ENCODE results near the gene IFIT5.
"Not testable (repeated sequence)": the region's sequence is repeated elsewhere in the genome, so short reads cannot be mapped to it uniquely, and the experiment has no call there.

The IFIT5 gene

GRCh38 chr10:89414146-89414878, at the start of gene IFIT5:
IFIT5 (plus strand) TSS chr10:89414568; CDS start chr10:89414799, 231 bp downstream.
- DNase-seq: peak; percentile 84
- in situ Hi-C loops (cut with MboI; ENCODE audit: low pct_unique_long_range_greater_than_20kb, low sequenced_read_pairs): no loop called here

DNA sequence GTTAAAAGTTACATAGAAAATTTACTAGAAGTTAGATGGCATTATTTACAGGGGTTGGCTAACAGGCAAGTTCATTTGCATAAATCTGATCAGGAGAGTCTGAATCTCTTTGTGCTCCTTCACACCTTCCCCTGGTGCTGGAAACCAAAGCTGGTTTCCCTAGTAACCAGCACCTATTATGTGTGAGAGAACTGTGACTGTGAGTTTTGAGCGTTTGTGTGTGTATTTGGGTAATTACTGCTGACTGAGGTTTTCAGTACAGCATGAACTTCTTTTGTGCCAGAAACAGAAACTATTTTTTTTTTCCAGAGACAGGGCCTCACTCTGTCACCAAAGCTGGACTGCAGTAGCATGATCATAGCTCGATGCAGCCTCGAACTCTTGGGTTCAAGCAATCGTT, 46.8 kb upstream of the IFIT5 start:
- in situ Hi-C loops (cut with MboI; ENCODE audit: low pct_unique_long_range_greater_than_20kb, low sequenced_read_pairs): no loop called here
- no peak for DNase-seq

DNA sequence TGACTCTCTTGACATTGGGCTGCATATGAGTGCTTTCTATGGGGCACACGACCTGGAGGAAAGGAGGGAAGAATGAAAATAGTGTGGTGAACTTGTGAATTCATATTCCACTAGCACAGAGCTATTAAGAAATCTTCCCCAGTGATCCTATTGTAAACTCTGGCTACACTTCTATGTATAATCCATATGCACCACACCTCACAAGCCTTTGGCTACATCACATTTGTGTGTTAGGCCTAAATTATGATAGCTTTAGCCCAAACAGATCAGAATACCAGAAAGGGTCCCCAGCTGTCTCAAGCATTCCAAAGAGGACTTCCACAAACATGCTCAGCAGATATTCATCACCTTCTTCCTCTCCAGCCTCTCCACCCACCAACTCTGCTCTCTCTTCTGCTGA, 46.2 kb upstream of the IFIT5 start:
- in situ Hi-C loops (cut with MboI; ENCODE audit: low pct_unique_long_range_greater_than_20kb, low sequenced_read_pairs): no loop called here

GRCh38 chr10:89369156-89370105, 44.9 kb upstream of the IFIT5 start:
- peak; percentile 62 for DNase-seq
- in situ Hi-C loops (cut with MboI; ENCODE audit: low pct_unique_long_range_greater_than_20kb, low sequenced_read_pairs): loop anchor here (10.0 kb wide), 1 partner anchor 95 kb away; no protein-coding TSS in a partner anchor

More for the DNA sequence above, 46.2 kb upstream of the IFIT5 start:
- no peak for DNase-seq

DNA sequence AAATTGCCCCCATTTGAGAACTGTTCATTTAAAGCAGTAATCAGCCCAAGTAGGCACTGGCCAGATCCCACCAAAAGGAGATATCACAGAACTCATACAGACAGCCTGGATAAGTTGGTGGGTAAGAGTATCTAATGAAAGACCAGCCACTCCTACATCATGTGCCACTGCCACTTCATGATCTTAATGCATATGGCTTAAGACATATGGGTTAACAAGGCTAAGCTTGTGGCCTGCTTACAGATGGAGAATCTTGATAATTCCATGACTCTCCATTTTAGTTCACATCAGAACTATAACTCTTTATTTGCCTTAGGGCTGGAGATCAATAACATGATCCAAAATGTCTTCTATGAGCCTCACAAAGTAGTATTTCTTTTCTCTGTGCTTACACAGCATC, 43.3 kb upstream of the IFIT5 start:
- DNase-seq: no peak
- in situ Hi-C loops (cut with MboI; ENCODE audit: low pct_unique_long_range_greater_than_20kb, low sequenced_read_pairs): loop anchor here (10.0 kb wide), 1 partner anchor 96 kb away; no protein-coding TSS in a partner anchor

GRCh38 chr10:89371987-89372386, 42.4 kb upstream of the IFIT5 start:
- no peak for DNase-seq
- in situ Hi-C loops (cut with MboI; ENCODE audit: low pct_unique_long_range_greater_than_20kb, low sequenced_read_pairs): loop anchor here (10.0 kb wide), 1 partner anchor 97 kb away; no protein-coding TSS in a partner anchor

- no peak for DNase-seq
- in situ Hi-C loops (cut with MboI; ENCODE audit: low pct_unique_long_range_greater_than_20kb, low sequenced_read_pairs): loop anchor here (10.0 kb wide), 1 partner anchor 99 kb away; no protein-coding TSS in a partner anchor
These were observed 40.3 kb upstream of the IFIT5 start for GRCh38 chr10:89373916-89374711.

- in situ Hi-C loops (cut with MboI; ENCODE audit: low pct_unique_long_range_greater_than_20kb, low sequenced_read_pairs): loop anchor here (10.0 kb wide), 1 partner anchor 100 kb away; no protein-coding TSS in a partner anchor
- DNase-seq: no peak
These were observed 39.6 kb upstream of the IFIT5 start for GRCh38 chr10:89374713-89375141.

DNA sequence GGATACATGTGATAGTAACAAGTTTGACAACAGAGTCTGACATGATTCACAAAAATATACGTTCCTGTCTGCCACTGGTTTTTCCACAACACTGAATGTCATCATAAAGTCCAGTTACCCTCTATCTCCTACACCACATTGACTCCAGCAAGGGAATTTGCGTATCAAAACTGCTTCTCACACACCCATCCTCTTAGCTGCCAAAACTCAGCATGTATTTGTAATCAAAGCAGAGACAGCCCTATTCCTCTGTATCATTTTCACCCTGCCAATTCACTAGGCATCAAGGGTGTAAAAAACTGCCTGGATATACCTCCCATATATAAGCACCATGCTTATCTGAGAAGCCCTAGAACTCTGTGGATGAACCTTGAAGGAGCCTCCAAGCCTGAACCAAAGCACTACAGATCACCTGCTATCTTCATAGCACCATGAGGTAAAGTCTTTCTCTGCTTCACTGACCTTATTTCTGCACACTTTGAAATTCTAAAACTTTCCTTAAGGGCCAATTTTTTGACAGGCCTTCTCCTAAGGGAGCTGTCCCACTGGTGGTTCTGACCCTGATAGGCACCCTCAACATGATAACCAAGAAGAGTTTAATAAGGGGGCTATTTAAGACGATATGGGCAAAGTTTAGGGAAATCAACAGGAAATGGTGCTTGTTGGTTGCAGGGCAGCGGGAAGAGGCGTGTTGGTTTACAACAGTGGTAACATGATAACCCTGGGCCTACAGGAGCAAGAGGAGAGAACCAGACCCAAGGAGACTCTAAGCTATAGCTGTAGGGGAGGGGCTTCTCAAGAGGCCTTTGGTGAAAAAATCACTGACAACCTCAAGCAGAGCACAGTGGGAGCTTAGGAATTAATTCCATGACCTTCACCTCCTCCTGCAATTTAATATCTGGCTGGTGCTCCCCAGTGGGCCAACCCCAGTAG, 36.4 kb upstream of the IFIT5 start, which contains the start of gene IFIT1B:
IFIT1B (plus strand) TSS at position 352 of the 933 bp plus-strand sequence; CDS start at position 432, 80 bp downstream.
- in situ Hi-C loops (cut with MboI; ENCODE audit: low pct_unique_long_range_greater_than_20kb, low sequenced_read_pairs): loop anchor here (10.0 kb wide), 1 partner anchor 103 kb away; no protein-coding TSS in a partner anchor
- no peak for DNase-seq

- no peak for DNase-seq
- in situ Hi-C loops (cut with MboI; ENCODE audit: low pct_unique_long_range_greater_than_20kb, low sequenced_read_pairs): loop anchor here (10.0 kb wide), 1 partner anchor 104 kb away; no protein-coding TSS in a partner anchor
These were observed 35.3 kb upstream of the IFIT5 start for GRCh38 chr10:89379103-89379502.

- no peak for DNase-seq
- in situ Hi-C loops (cut with MboI; ENCODE audit: low pct_unique_long_range_greater_than_20kb, low sequenced_read_pairs): no loop called here
These were observed 31.6 kb upstream of the IFIT5 start for GRCh38 chr10:89382757-89383156.

- peak; percentile 84 for DNase-seq
- in situ Hi-C loops (cut with MboI; ENCODE audit: low pct_unique_long_range_greater_than_20kb, low sequenced_read_pairs): no loop called here
These were observed 29.7 kb upstream of the IFIT5 start for GRCh38 chr10:89384474-89385340.

- no peak for DNase-seq
- in situ Hi-C loops (cut with MboI; ENCODE audit: low pct_unique_long_range_greater_than_20kb, low sequenced_read_pairs): no loop called here
These were observed 25.6 kb upstream of the IFIT5 start for GRCh38 chr10:89388806-89389205.

- peak; percentile 34 for DNase-seq
- in situ Hi-C loops (cut with MboI; ENCODE audit: low pct_unique_long_range_greater_than_20kb, low sequenced_read_pairs): no loop called here
These were observed 25.1 kb upstream of the IFIT5 start for GRCh38 chr10:89389254-89389653.

DNA sequence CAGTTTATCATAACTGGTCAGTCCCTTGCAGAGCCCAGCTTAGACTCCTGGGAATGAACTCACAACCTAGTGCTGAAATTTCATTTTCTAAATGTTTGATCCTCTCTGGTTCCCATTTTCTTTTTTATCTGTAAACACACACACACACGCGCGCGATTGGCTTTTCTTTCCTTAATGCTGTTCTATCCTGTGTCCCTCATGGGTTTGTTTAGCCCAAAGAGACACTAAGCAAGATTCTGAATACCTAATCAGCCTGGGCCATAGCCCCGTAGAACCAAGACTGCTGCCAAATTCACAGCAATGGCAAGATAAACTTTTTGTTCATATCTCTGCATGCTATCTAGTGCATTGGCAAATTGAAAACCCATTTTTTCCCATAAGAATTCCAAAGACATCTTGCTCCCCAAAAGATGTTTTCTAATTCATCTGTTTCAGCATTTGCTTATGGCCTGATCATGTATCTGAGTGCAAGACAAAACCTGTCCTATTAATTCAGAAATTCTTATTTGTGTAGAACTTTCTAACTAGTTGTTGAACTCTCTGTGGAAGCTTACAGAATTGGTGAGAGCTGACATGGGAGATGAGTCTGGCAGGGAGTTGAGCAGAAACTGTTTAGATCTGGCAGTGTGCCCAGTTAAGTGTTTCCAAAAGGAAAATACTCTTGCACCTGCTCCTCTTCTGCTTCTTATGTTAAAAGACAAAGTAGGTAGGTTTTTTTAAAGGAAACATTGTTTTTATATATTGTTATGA, 23.7 kb upstream of the IFIT5 start:
- no peak for DNase-seq
- in situ Hi-C loops (cut with MboI; ENCODE audit: low pct_unique_long_range_greater_than_20kb, low sequenced_read_pairs): no loop called here

- DNase-seq; in situ Hi-C loops (cut with MboI; ENCODE audit: low pct_unique_long_range_greater_than_20kb, low sequenced_read_pairs): not testable (repeated sequence)
These were observed 23.2 kb upstream of the IFIT5 start for GRCh38 chr10:89391226-89391576.

Data from KBM-7 (cell line).